ENCODE measurements around the gene USP13.

The USP13 gene

DNA sequence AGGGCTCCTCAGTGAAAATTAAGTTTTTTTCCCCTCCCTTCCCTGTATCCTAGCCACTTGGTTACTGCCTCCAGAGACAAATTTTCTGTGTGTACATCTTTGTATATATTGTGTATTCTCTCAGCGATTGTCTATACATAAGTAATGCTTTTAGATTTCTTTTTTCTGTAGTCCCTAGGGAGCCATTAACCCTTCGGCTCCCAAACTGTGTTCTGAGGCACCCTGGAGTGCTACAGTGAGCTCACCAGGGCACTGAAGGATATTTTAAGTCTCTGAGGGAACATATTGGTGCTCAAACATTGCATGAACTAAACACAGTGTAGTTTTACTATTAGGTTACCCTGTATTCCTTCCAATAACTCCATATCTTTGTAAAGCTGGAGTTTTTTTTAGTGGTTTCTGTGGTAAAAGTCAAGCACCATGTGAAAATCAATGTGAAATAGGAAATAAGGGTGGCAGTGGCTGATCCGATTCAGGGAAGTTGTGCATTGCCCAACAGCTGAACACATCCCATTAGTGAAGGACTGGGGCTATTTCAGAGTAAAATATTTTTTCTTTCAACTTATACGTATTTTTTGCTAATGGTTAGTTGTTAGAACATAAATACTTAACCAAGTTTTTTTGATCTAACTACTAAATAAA lies 43.0 kb downstream of the USP13 start:
- Histone ChIP-seq H3F3A (ENCODE audit: low read depth) (no peaks in the 10 kb centered on the region), H3K4me1 (ENCODE audit: insufficient read depth, low read length, poor library complexity, severe bottlenecking) (no peaks in the 10 kb centered on the region), H3K9me2 (replicated peaks; ENCODE audit: low read depth, low read length) (no peaks in the 10 kb centered on the region), H3K27me3 (ENCODE audit: insufficient read depth, low read length, poor library complexity, severe bottlenecking) (no peaks in the 10 kb centered on the region), H4K20me1 (ENCODE audit: insufficient read depth, low read length, poor library complexity, severe bottlenecking) (peaks cover 13% of the 10 kb centered on the region), H3K9ac (ENCODE audit: low read depth, low read length, poor library complexity, severe bottlenecking) (no peak overlapping the region), H3K9me3 (ENCODE audit: insufficient read depth, low read depth, low read length) (no peaks in the 10 kb centered on the region), H2AFZ (ENCODE audit: low read length) (no peak overlapping the region), H3K4me3 (ENCODE audit: low read length, poor library complexity, severe bottlenecking) (no peak overlapping the region), H3K4me2 (ENCODE audit: low read depth, low read length, poor library complexity, severe bottlenecking) (no peak overlapping the region), H3K36me3 (ENCODE audit: insufficient read depth, low read length) (peaks cover 24% of the 10 kb centered on the region; the same call in 1 of the 2 replicates), H3K79me2 (ENCODE audit: insufficient read depth, low read length) (peaks cover 14% of the 10 kb centered on the region; the same call in 1 of the 2 replicates)
- no peak for TF ChIP-seq EZH2phosphoT487 (IDR thresholded peaks at IDR 0.05; ENCODE audit: borderline replicate concordance)
- TF ChIP-seq, protein P1, sequence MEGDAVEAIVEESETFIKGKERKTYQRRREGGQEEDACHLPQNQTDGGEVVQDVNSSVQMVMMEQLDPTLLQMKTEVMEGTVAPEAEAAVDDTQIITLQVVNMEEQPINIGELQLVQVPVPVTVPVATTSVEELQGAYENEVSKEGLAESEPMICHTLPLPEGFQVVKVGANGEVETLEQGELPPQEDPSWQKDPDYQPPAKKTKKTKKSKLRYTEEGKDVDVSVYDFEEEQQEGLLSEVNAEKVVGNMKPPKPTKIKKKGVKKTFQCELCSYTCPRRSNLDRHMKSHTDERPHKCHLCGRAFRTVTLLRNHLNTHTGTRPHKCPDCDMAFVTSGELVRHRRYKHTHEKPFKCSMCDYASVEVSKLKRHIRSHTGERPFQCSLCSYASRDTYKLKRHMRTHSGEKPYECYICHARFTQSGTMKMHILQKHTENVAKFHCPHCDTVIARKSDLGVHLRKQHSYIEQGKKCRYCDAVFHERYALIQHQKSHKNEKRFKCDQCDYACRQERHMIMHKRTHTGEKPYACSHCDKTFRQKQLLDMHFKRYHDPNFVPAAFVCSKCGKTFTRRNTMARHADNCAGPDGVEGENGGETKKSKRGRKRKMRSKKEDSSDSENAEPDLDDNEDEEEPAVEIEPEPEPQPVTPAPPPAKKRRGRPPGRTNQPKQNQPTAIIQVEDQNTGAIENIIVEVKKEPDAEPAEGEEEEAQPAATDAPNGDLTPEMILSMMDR (conservative IDR thresholded peaks at IDR 0.05; ENCODE audit: low read length): no peak

DNA sequence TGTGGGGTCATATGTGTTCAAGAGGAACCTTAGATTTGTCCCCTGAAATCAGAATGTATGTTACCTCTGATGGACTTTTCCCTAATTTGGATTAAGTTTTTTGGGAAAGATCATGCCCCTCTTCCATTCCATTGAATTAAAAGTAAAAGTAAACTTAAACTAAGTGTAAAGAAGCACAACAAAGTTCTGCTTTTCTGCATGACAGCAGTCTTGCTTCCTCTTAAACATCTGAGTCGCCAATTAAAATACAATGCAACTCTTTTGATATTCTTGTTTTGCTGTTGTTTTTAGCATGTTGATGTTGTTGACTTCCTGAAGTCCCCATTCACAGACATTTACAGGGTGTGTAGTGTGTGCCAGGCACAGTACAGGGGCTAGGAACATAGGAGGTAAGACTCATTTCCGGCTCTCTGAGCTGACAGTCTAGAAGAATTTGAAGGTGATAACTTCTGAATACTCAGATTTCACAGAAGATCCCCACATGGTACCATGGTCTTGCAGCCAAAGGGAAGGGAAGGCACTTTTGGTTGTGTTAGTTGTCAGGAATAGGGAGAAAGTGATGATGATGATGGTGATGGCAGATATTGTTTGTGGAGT lies 45.0 kb downstream of the USP13 start:
- no peaks in the 10 kb centered on the region for H3F3A ChIP-seq (ENCODE audit: low read depth)
- peaks cover 13% of the 10 kb centered on the region for H4K20me1 ChIP-seq (ENCODE audit: insufficient read depth, low read length, poor library complexity, severe bottlenecking)
- H3K9me2 ChIP-seq (replicated peaks; ENCODE audit: low read depth, low read length): no peaks in the 10 kb centered on the region
- no peaks in the 10 kb centered on the region for H3K27me3 ChIP-seq (ENCODE audit: insufficient read depth, low read length, poor library complexity, severe bottlenecking)
- H3K4me3 ChIP-seq (ENCODE audit: low read length, poor library complexity, severe bottlenecking): no peak overlapping the region
- H3K79me2 ChIP-seq (ENCODE audit: insufficient read depth, low read length): peaks cover 14% of the 10 kb centered on the region; the same call in 1 of the 2 replicates
- TF ChIP-seq EZH2phosphoT487 (IDR thresholded peaks at IDR 0.05; ENCODE audit: borderline replicate concordance): no peak
- TF ChIP-seq, protein P1 (conservative IDR thresholded peaks at IDR 0.05; ENCODE audit: low read length): no peak
- H3K36me3 ChIP-seq (ENCODE audit: insufficient read depth, low read length): peaks cover 28% of the 10 kb centered on the region; the same call in 1 of the 2 replicates
- no peak overlapping the region for H3K9ac ChIP-seq (ENCODE audit: low read depth, low read length, poor library complexity, severe bottlenecking)
- no peak overlapping the region for H2AFZ ChIP-seq (ENCODE audit: low read length)
- no peak overlapping the region for H3K4me2 ChIP-seq (ENCODE audit: low read depth, low read length, poor library complexity, severe bottlenecking)
- no peaks in the 10 kb centered on the region for H3K9me3 ChIP-seq (ENCODE audit: insufficient read depth, low read depth, low read length)
- no peaks in the 10 kb centered on the region for H3K4me1 ChIP-seq (ENCODE audit: insufficient read depth, low read length, poor library complexity, severe bottlenecking)

DNA sequence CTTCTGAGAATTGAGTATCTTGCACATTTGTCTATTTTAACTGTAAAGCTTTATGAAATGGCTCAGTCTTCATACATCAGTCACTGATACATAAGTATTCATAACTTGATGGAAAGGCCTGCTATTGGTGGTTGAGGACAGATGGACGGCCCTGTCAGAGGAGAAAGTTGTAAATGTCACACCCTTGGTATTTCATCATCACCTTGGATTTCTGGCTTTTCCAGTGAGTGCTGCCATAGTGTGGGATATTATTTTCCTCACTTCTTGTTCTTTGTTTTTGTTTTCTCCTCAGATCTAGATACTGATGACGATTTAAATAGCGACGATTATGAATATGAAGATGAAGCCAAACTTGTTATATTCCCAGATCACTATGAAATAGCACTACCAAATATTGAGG lies 47.9 kb downstream of the USP13 start:
- Histone ChIP-seq H2AFZ (ENCODE audit: low read length) (no peak overlapping the region), H3K4me1 (ENCODE audit: insufficient read depth, low read length, poor library complexity, severe bottlenecking) (no peaks in the 10 kb centered on the region), H3K79me2 (ENCODE audit: insufficient read depth, low read length) (peaks cover 8% of the 10 kb centered on the region; the same call in 1 of the 2 replicates), H3K9me2 (replicated peaks; ENCODE audit: low read depth, low read length) (no peaks in the 10 kb centered on the region), H3K4me3 (ENCODE audit: low read length, poor library complexity, severe bottlenecking) (no peak overlapping the region), H3K9me3 (ENCODE audit: insufficient read depth, low read depth, low read length) (no peaks in the 10 kb centered on the region), H3F3A (ENCODE audit: low read depth) (no peaks in the 10 kb centered on the region), H3K9ac (ENCODE audit: low read depth, low read length, poor library complexity, severe bottlenecking) (no peak overlapping the region), H4K20me1 (ENCODE audit: insufficient read depth, low read length, poor library complexity, severe bottlenecking) (peaks cover 5% of the 10 kb centered on the region), H3K27me3 (ENCODE audit: insufficient read depth, low read length, poor library complexity, severe bottlenecking) (no peaks in the 10 kb centered on the region), H3K36me3 (ENCODE audit: insufficient read depth, low read length) (peaks cover 43% of the 10 kb centered on the region; the same call in 1 of the 2 replicates), H3K4me2 (ENCODE audit: low read depth, low read length, poor library complexity, severe bottlenecking) (no peak overlapping the region)
- TF ChIP-seq, protein P1 (conservative IDR thresholded peaks at IDR 0.05; ENCODE audit: low read length): no peak
- no peak for TF ChIP-seq EZH2phosphoT487 (IDR thresholded peaks at IDR 0.05; ENCODE audit: borderline replicate concordance)
